Stomach (tissue), 9 donors: ENCODE measurements around the gene MKNK2. TPM values are rescaled to one million over a fixed set of nuclear protein-coding genes. Genes with fewer than 3 reads are reported as not detected.

Source experiments
- DNase-seq, 2 donors: peaks; one replicate each; pipeline versions ENCODE4 v3.0.0 to v3.0.0-alpha.2; 2013 to 2019
- H3K27ac ChIP-seq, 5 donors: fragments of 200-600 bp in 4 of 5; sonication (generic) in 4 of 5; one replicate each; pipeline ENCODE4 v1.5.1; 2013 to 2019; ENCODE audit warnings: mild to moderate bottlenecking in 1 of 5, moderate library complexity in 1 of 5
- H3K27me3 ChIP-seq, 3 donors: fragments of 200-600 bp; sonication (generic); one replicate each; pipeline ENCODE4 v1.5.1; 2017 to 2019; ENCODE audit warnings: mixed run types in 1 of 3
- H3K36me3 ChIP-seq, 4 donors: fragments of 200-600 bp; sonication (generic); 1 replicate in 3 of 4; 2 replicates in 1 of 4; pipeline ENCODE4 v1.5.1; 2016 to 2019
- H3K4me1 ChIP-seq, 4 donors: fragments of 200-600 bp; sonication (generic); one replicate each; pipeline ENCODE4 v1.5.1; 2016 to 2019
- H3K4me3 ChIP-seq, 4 donors: fragments of 200-600 bp; sonication (generic) in 3 of 4; one replicate each; pipeline ENCODE4 v1.5.1; 2016 to 2019; ENCODE audit warnings: mild to moderate bottlenecking in 1 of 4
- H3K9me3 ChIP-seq, 4 donors: fragments of 200-600 bp; sonication (generic); one replicate each; pipeline ENCODE4 v1.5.1; 2016 to 2019
- EP300 ChIP-seq: sonication (generic); formaldehyde crosslinking; IDR thresholded peaks from one replicate; pipeline ENCODE4 v1.6.1; 2017; ENCODE audit warnings: antibody characterized with exemption
- POLR2A ChIP-seq, 4 donors: fragments of 450-650 bp; IDR thresholded peaks; one replicate each; pipeline ENCODE4 v1.6.1; 2016; ENCODE audit warnings: antibody characterized with exemption in 4 of 4, control low read depth in 2 of 4, mild to moderate bottlenecking in 1 of 4, moderate library complexity in 1 of 4
- POLR2AphosphoS5 ChIP-seq, 3 donors: sonication (generic); formaldehyde crosslinking; IDR thresholded peaks; one replicate each; pipeline ENCODE4 v1.6.1; 2016; ENCODE audit warnings: antibody characterized with exemption in 3 of 3
- WGBS, 5 donors: extraction: QIAGEN DNeasy Blood & Tissue Kit in 3 of 5; methylation state at CpG; one replicate each; pipeline versions ENCODE4 v1.1.5 to v1.1.7; 2013 to 2018; 5-methylcytosine and 5-hydroxymethylcytosine counted together
- intact Hi-C: fragments of 100-400 bp; cut with DNase I; formaldehyde crosslinking; loops from one replicate; pipeline ENCODE4 v1.15.1; 2023; ENCODE audit warnings: low total_unique reads
- polyA plus RNA-seq, 3 donors: library from polyadenylated mRNA; stranded (reverse); fragments of 200-250 nt; gene quantifications; one replicate each; pipeline ENCODE4 v1.2.3, GENCODE V29; 2013
- total RNA-seq, 5 donors: library from RNA; depleted of rRNA; stranded (reverse); fragments of >200 nt; gene quantifications; one replicate each; pipeline versions ENCODE4 v1.1.0 to v1.2.3, GENCODE V29; 2014 to 2016
- TF ChIP-seq, protein P1 (sequence below), 7 experiments: fragments of 450-650 bp in 4 of 7; fragments of 200-600 bp in 3 of 7; sonication (generic) in 3 of 7; IDR thresholded peaks; one replicate each; pipeline ENCODE4 v1.5.1; 2016 to 2019; ENCODE audit warnings: antibody characterized with exemption in 7 of 7, control low read depth in 2 of 7, mild to moderate bottlenecking in 1 of 7
- donor health status: healthy with polysubstance abuse.
- donor health status: Bipolar disorder and iron deficiency.
- donor health status: healthy.

Gene MKNK2
- total and polyA plus RNA-seq, 8 donors, result 38.7 to 192 (median 113) TPM

DNA sequence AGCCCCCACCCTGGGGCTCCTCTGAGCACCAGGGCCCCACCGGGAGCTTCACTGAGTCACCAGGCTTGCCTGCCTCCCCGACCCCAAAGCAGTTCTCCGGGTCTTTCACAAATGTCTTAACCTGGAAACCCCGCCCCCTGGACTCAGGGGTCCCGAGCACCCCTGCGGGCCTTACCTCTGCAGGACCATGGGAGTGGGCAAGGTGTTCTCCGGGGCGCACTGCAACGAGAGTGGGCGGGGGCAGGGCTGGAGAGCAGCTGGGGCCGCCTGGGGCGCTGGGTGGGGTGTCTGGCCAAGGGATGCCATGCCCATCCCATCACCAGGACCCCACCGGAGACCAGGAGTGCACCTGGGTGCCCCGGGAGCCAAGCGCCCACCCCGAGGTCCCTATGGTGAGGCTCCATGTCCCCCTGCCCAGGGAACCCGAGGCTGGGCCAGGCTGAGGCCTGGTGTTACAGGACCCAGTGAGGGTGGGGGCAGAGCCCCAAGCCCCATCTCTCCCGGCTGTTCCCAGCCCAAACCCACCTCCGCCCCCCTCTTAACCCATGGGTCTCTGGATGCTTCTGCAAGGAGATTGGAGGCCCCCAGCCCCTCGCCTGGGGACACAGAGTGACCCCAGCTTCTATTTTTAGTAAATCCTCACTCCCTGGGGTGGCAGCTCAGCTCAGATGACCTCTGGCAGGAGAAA is 10.9 kb downstream of the MKNK2 start:
- 83 to 90% (median 87%) methylated on average over 13 to 20 of the region's 20 CpGs for WGBS, 5 donors
- peaks cover 48 to 72% (median 67%) of the 10 kb centered on the region in 4 donors for H3K36me3 ChIP-seq

DNA sequence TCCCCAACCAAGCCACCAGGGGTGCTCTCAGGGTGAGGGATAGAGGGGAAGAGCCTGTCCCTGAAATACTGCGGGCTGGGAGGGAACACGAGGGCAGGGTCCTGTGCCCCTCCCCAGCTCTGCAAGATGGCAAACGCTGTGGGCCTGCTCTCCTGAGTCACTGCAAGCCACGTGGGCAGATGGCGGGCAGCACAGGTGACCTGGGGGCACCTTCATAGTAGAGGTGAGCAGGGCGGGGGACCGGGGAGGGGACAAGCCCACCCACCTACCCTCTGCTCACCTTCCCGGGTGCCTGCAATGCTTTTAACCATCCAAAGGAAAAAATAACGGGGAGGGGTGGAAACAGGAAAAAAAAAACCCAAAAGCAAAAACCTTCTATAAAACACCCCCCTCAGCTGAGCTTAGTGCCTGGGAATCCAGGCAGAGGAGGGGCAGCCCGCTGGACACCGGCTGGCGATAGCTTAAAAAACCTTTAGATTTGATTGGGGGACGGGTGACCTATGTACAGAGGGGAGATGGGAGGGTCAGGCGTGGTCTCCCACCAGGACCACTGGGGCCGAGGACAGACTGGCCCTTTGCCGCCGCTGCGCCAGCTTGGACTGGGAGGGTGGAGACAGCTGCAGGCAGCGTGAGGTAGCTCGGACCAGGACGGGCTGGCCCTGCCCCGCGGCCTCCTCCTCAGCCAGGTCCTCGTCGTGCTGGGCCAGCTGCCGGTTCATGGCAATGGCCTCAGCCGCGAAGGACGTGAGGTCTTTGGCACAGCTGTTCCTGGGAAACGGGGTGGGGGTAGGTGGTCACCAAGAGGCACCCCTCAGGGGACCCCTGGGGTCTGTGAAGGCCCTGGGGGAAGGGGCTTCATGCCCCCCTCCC is 11.7 kb downstream of the MKNK2 start:
- H3K9me3 ChIP-seq, result peaks cover 6 to 11% (median 8%) of the 10 kb centered on the region in 4 donors
- H3K4me1 ChIP-seq, result peaks cover 41 to 79% (median 61%) of the 10 kb centered on the region in 4 donors
- intact Hi-C loops, result no loop called here
- peak overlapping the region in 3 of 5 donors; percentile 100 for H3K27ac ChIP-seq
- 76 to 84% (median 81%) methylated on average over 18 to 30 of the region's 30 CpGs for WGBS, 5 donors
- H3K36me3 ChIP-seq, result peaks cover 40 to 64% (median 59%) of the 10 kb centered on the region in 4 donors
- no peak overlapping the region for H3K4me3 ChIP-seq
- peak in 1 of 2 donors; percentile 22 for DNase-seq
- no peak for TF ChIP-seq POLR2AphosphoS5 (IDR thresholded peaks at IDR 0.05)
- TF ChIP-seq POLR2A (IDR thresholded peaks at IDR 0.05), result no peak
- H3K27me3 ChIP-seq, result no peaks in the 10 kb centered on the region

More for the DNA sequence above, 10.9 kb downstream of the MKNK2 start:
- no peak overlapping the region for H3K4me3 ChIP-seq
- no peaks in the 10 kb centered on the region for H3K27me3 ChIP-seq
- no peak for TF ChIP-seq POLR2AphosphoS5 (IDR thresholded peaks at IDR 0.05)
- peaks cover 6 to 9% (median 8%) of the 10 kb centered on the region in 4 donors for H3K9me3 ChIP-seq
- H3K27ac ChIP-seq, result peak overlapping the region; percentile 11 to 100 (median 100)
- H3K4me1 ChIP-seq, result peaks cover 41 to 79% (median 62%) of the 10 kb centered on the region in 4 donors
- peak in 1 of 2 donors; percentile 14 for DNase-seq
- intact Hi-C loops, result no loop called here

DNA sequence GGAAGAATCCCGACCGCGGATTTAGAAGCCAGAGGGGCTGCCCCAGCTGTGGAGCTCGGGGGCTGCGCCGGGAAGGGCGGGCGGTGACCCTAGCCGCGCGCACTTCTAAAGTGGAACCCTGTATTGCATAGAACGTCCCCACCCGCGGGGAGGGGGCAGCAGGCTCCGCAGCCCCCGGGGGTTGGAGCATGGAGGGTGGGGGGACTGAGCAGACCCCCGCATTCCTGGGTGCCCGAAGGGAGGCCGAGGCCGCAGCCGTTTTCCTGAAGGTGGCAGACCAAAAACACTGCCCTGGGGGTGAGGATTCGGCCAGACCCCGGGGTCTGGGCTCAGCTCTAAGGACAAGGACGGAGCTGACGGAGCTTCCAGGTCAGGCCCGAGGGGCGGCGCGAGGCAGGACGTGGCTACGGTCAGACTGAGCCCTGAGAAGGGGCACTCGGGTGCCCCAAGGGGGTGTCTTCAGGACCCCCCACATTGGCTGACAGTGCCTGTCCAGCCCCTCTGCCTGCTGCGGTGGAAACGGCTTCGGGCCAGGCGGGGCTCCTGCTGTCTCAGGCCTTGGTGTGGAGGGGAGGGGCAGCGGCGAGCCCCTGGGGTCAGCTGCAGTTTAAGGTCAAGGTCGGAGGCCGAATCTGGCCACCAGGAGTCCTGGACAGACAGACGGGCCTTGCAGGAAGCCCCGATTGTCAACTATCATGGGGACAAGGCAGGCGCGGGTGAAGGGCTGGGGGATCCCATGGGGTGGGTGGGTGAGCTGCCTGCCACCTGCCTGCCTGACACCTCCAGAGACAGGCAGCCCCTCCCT is 12.6 kb downstream of the MKNK2 start:
- Histone ChIP-seq H3K36me3 (peaks cover 40 to 56% (median 54%) of the 10 kb centered on the region in 4 donors), H3K9me3 (peaks cover 6 to 11% (median 8%) of the 10 kb centered on the region in 4 donors), H3K4me3 (no peak overlapping the region), H3K4me1 (peaks cover 44 to 79% (median 61%) of the 10 kb centered on the region in 4 donors), H3K27ac (peak overlapping the region in 3 of 5 donors; percentile 100), H3K27me3 (no peaks in the 10 kb centered on the region)
- 89 to 92% (median 90%) methylated on average over 21 to 44 of the region's 44 CpGs for WGBS, 5 donors
- no peak for TF ChIP-seq POLR2A (IDR thresholded peaks at IDR 0.05)
- no peak for TF ChIP-seq POLR2AphosphoS5 (IDR thresholded peaks at IDR 0.05)
- TF ChIP-seq EP300, result no peak
- TF ChIP-seq, protein P1, sequence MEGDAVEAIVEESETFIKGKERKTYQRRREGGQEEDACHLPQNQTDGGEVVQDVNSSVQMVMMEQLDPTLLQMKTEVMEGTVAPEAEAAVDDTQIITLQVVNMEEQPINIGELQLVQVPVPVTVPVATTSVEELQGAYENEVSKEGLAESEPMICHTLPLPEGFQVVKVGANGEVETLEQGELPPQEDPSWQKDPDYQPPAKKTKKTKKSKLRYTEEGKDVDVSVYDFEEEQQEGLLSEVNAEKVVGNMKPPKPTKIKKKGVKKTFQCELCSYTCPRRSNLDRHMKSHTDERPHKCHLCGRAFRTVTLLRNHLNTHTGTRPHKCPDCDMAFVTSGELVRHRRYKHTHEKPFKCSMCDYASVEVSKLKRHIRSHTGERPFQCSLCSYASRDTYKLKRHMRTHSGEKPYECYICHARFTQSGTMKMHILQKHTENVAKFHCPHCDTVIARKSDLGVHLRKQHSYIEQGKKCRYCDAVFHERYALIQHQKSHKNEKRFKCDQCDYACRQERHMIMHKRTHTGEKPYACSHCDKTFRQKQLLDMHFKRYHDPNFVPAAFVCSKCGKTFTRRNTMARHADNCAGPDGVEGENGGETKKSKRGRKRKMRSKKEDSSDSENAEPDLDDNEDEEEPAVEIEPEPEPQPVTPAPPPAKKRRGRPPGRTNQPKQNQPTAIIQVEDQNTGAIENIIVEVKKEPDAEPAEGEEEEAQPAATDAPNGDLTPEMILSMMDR (IDR thresholded peaks at IDR 0.05), result no peak
- DNase-seq, result no peak
- intact Hi-C loops, result no loop called here

DNA sequence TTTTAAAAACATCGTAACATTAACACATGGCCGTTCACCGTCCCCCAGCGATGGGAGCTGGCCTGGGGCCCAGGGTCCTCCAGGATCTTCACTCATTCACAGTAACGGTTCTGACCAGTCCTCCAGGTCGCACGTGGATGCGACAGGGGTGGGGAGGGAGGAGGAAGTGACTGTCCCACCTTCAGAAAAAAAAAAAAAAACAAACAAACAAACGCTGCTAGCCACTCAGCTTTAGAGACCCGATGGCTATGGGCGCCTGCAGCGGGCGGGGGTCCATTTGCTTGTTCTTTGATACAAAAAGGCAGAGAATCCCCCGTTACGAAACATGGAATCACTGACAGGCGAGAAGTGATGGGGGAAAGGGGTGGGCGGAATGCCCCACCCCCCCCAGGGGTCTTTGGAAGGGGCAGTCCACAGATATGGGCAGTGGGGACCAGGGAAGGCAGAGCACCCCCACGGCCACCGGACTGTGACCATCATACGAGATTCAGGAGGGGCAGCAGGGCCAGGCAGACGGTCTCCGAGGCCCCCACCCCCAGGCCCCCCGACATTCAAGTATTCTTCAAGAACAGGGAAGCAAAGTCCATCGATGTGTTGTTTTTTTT is 13.3 kb downstream of the MKNK2 start:
- intact Hi-C loops, result no loop called here
- WGBS, 5 donors, result 69 to 81% (median 77%) methylated on average over 24 of the region's 24 CpGs
- no peak overlapping the region for H3K4me3 ChIP-seq
- DNase-seq, result no peak
- TF ChIP-seq POLR2AphosphoS5 (IDR thresholded peaks at IDR 0.05) (no peak), EP300 (no peak)
- H3K9me3 ChIP-seq, result peaks cover 6 to 11% (median 8%) of the 10 kb centered on the region in 4 donors
- H3K4me1 ChIP-seq, result peaks cover 44 to 79% (median 61%) of the 10 kb centered on the region in 4 donors
- H3K27me3 ChIP-seq, result no peaks in the 10 kb centered on the region
- peak overlapping the region in 3 of 5 donors; percentile 16 to 100 (median 100) for H3K27ac ChIP-seq
- peaks cover 40 to 48% (median 47%) of the 10 kb centered on the region in 4 donors for H3K36me3 ChIP-seq

DNA sequence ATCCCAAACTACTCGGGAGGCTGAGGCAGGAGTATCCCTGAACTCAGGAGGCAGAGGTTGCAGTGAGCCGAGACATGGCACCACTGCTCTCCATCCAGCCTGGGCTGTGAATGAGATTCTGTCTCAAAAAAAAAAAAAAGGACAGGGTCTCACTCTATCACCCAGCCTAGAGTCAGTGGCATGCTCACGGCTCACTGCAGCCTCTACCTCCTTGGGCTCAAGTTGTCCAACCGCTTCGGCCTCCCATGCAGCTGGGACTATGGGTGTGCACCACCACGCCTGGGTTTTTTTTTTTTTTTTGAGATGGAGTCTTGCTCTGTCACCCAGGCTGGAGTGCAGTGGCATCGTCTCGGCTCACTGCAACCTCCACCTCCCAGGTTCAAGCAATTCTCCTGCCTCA is 14.6 kb downstream of the MKNK2 start:
- Histone ChIP-seq H3K9me3 (peaks cover 6 to 11% (median 8%) of the 10 kb centered on the region in 4 donors), H3K4me3 (no peak overlapping the region), H3K4me1 (peaks cover 47 to 81% (median 62%) of the 10 kb centered on the region in 4 donors), H3K36me3 (peaks cover 34 to 39% (median 39%) of the 10 kb centered on the region in 4 donors), H3K27ac (no peak overlapping the region), H3K27me3 (no peaks in the 10 kb centered on the region)
- intact Hi-C loops, result no loop called here
- no peak for DNase-seq
- TF ChIP-seq, protein P1 (IDR thresholded peaks at IDR 0.05), result no peak
- no peak for TF ChIP-seq EP300
- TF ChIP-seq POLR2AphosphoS5 (IDR thresholded peaks at IDR 0.05), result no peak
- TF ChIP-seq POLR2A (IDR thresholded peaks at IDR 0.05), result no peak
- 84 to 93% (median 90%) methylated on average over 8 of the region's 8 CpGs for WGBS, 5 donors
